Aorta (tissue), 5 donors: ENCODE results near the gene TIMM44. TPM values are rescaled to one million over a fixed set of nuclear protein-coding genes. Genes with fewer than 3 reads are reported as not detected.

Source experiments
- ATAC-seq: fragments of 200-7000 bp; cut with Tn5 transposase; one replicate; pipeline ENCODE4 v1.9.1; 2022; ENCODE audit warnings: moderate library complexity; ENCODE audit not compliant: low FRiP score
- DNase-seq, 2 donors: peaks; one replicate each; pipeline ENCODE4 v3.0.0-alpha.2; 2020
- H3K27ac ChIP-seq, 2 donors: one replicate each; pipeline ENCODE4 v1.5.1; 2013; ENCODE audit warnings: low read length in 2 of 2, mild to moderate bottlenecking in 2 of 2, moderate library complexity in 2 of 2, control low read depth in 1 of 2, inconsistent platforms in 1 of 2, low read depth in 1 of 2
- H3K27me3 ChIP-seq, 2 donors: one replicate each; pipeline ENCODE4 v1.6.1; 2013; ENCODE audit warnings: control low read depth in 1 of 2, low read length in 1 of 2, mild to moderate bottlenecking in 1 of 2, moderate library complexity in 1 of 2; ENCODE audit not compliant: insufficient read depth in 2 of 2, control insufficient read depth in 1 of 2
- H3K36me3 ChIP-seq, 2 donors: one replicate each; pipeline ENCODE4 v1.6.1; 2013; ENCODE audit warnings: control low read depth in 1 of 2, low read length in 1 of 2, mild to moderate bottlenecking in 1 of 2; ENCODE audit not compliant: insufficient read depth in 2 of 2, control insufficient read depth in 1 of 2
- H3K4me1 ChIP-seq, 2 donors: one replicate each; pipeline ENCODE4 v1.6.1; 2013; ENCODE audit warnings: low read length in 2 of 2, control low read depth in 1 of 2, mild to moderate bottlenecking in 1 of 2, moderate library complexity in 1 of 2; ENCODE audit not compliant: insufficient read depth in 2 of 2, control insufficient read depth in 1 of 2
- H3K4me3 ChIP-seq, 2 donors: one replicate each; pipeline ENCODE4 v1.5.1; 2013; ENCODE audit warnings: low read length in 2 of 2, control low read depth in 1 of 2, mild to moderate bottlenecking in 1 of 2
- H3K9me3 ChIP-seq: one replicate; pipeline ENCODE4 v1.6.1; 2013; ENCODE audit warnings: mild to moderate bottlenecking, low read length; ENCODE audit not compliant: control insufficient read depth
- WGBS, 2 donors: extraction: QIAGEN DNeasy Blood & Tissue Kit; methylation state at CpG; one replicate each; pipeline ENCODE4 v1.1.7; 2013; 5-methylcytosine and 5-hydroxymethylcytosine counted together
- intact Hi-C, 2 donors: fragments of 100-400 bp; cut with DNase I; formaldehyde crosslinking; loops; one replicate each; pipeline versions ENCODE4 v1.14.2 to v1.15.0; 2022
- polyA plus RNA-seq, 2 donors: library from polyadenylated mRNA; stranded (reverse); fragments of 200-250 nt; gene quantifications; one replicate each; pipeline ENCODE4 v1.2.3, GENCODE V29; 2013
- total RNA-seq, 2 donors: library from RNA; stranded (reverse); fragmentation: NEBNext Ultra II Directional; extraction: Animal tissue kit (Norgen Biotek cat#: 25700); gene quantifications; one replicate each; pipeline ENCODE4 v1.2.1, GENCODE V29; 2021
- donor health status: healthy with polysubstance abuse.
- donor health status: Bipolar disorder and iron deficiency.
- donor health status: DM: no; HTN: no; CAD: no.
- donor health status: DM: no; HTN: no; CAD: no.
- donor health status: DM: yes; HTN: yes; CAD: no.

Gene TIMM44
- total and polyA plus RNA-seq, 4 donors, result 26.4 to 126 (median 49.0) TPM

DNA sequence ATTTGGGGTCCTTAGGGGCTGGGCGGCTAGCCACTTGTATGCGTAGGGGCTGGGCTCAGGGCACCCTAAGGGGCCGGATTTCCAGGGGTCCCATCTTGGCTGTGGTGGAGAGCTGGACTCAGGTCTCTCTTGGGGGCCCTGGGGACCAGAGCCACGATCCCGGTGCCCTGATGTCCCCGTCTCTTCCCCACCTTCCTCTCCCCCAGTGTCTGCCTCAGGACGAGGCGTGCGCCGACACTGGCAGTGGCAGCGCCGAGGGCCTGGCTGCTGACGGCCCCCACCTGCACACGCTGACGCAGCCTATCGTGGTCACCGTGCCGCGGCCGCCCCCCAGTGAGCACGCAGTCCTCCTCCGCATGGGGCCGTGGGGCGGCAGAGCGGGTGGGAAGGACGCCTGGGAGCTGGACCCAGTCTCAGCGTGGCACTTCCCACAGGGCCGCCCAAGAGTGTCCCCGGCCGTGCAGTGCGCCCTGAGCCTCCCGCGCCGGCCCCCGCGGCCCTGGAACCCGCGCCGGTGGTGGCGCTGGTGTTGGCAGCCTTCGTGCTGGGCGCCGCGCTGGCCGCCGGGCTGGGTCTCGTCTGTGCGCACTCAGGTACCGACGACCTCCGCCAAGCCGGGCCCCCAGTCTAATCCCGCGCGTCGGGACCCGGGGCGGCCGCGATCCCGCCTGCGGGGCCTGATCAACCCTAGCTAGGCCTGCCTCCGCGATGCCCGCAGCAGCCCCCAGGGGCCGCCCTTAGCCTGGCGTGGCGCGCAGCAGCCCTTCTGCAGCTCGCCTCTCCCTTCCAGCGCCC lies 26.0 kb downstream of the TIMM44 start:
- no peaks in the 10 kb centered on the region for H3K27me3 ChIP-seq
- intact Hi-C loops, result no loop called here
- DNase-seq (peak; percentile 66 to 85), ATAC-seq (no peak)
- 1% methylated on average over 51 to 71 of the region's 71 CpGs for WGBS, 2 donors
- no peak overlapping the region for H3K4me3 ChIP-seq
- H3K27ac ChIP-seq, result no peak overlapping the region
- no peaks in the 10 kb centered on the region for H3K9me3 ChIP-seq
- no peaks in the 10 kb centered on the region for H3K36me3 ChIP-seq
- no peaks in the 10 kb centered on the region for H3K4me1 ChIP-seq

DNA sequence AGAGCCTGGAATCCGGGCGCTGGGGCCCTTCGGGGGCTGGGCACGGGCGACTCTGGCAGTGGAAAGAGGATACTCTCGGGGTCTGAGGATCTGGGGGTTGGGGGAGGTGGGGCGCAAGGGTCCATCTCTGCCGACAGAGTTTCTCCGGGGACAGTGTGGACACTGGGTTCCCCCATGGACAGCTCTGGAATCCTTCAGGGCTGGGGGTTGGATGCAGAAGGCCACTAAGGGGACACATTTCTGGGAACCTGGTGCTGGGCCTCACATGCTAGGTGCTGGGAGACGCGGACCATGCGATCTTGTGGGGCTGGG lies 26.6 kb downstream of the TIMM44 start:
- no peaks in the 10 kb centered on the region for H3K9me3 ChIP-seq
- intact Hi-C loops, result no loop called here

DNA sequence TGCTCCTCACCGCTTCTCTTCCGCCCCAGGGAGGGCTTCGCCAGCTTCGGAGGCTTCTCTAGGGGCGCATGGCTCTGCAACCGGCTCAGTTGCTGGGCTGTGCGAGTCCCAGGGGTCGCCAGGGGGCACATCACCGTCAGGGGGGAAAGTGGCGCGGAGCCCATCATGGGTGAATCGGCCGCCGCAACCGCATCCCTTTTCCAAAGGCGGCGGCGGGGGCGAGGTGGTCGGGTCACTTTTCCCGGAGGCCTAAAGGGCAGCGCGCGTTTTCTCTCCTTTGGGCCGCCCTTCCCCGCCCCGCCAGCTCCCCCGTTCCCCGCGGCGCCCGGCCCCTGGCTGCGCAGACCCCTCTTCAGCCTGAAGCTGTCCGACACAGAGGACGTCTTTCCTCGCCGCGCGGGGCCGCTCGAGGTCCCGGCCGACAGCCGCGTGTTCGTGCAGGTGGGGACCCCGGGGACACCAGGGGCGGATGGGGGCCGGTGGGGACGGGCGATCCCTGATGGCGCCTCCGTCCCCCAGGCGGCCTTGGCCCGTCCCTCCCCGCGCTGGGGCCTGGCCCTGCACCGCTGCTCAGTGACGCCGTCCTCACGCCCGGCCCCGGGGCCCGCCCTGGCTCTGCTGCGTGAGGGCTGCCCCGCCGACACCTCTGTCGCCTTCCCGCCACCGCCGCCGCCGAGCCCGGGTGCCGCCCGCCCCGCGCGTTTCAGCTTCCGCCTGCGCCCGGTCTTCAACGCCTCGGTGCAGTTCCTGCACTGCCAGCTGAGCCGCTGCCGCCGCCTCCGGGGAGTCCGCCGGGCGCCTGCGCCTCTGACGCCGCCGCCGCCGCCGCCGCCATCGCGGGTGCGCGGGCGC lies 27.1 kb downstream of the TIMM44 start:
- WGBS, 2 donors, result 1% methylated on average over 72 to 104 of the region's 104 CpGs
- Histone ChIP-seq H3K27ac (no peak overlapping the region), H3K9me3 (no peaks in the 10 kb centered on the region), H3K27me3 (no peaks in the 10 kb centered on the region), H3K4me1 (no peaks in the 10 kb centered on the region), H3K36me3 (peaks cover 0 to 2% of the 10 kb centered on the region in 2 donors), H3K4me3 (no peak overlapping the region)
- intact Hi-C loops, result no loop called here
- DNase-seq, result peak; percentile 53 to 82
- no peak for ATAC-seq

More for the DNA sequence above, 26.6 kb downstream of the TIMM44 start:
- Histone ChIP-seq H3K27ac (no peak overlapping the region), H3K27me3 (no peaks in the 10 kb centered on the region), H3K36me3 (no peaks in the 10 kb centered on the region), H3K4me3 (no peak overlapping the region), H3K4me1 (no peaks in the 10 kb centered on the region)
- WGBS, 2 donors, result 7 to 12% methylated on average over 12 of the region's 12 CpGs
- ATAC-seq (no peak), DNase-seq (peak in 1 of 2 donors; percentile 45)

DNA sequence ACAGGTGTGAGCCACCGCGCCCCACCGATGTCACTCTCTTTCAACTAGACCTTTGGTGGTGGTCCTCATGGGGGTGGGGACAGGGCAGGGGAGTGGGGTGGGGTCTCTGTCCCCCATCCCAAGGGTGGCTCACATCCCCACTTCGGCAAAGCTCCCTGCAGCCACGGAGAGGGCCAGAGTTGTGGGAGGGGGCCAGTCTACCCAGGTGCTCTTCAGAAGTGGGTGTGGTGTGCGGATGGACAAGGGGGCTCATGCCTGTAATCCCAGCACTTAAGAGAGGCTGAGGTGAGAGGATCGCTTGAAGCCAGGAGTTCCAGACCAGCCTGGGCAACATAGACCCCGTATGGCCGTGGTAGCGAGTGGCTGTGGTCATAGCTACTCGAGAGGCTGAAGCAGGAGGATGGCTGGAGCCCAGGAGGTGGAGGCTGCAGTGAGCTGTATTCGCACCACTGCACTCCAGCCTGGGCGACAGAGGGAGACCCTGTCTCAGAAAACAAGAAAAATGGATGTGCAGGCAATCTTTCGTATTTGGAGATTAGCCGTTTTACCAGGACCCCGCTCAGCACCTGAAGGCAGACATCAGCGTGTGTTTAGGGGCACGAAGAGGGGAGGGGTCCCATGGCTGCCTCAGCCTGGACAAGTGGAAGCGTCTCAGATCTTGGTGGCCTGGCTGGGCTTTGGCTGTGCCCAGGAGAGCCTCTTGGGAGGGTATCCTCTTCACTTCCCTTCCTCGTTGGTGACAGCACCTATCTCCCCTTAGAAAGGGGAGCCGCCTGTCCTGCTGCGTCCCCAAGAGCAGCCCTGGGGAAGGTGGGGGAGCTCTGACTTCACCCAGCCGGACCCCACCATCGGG lies 28.0 kb downstream of the TIMM44 start:
- no peaks in the 10 kb centered on the region for H3K27me3 ChIP-seq
- intact Hi-C loops, result no loop called here
- no peak overlapping the region for H3K4me3 ChIP-seq
- H3K27ac ChIP-seq, result no peak overlapping the region
- ATAC-seq (no peak), DNase-seq (peak in 1 of 2 donors; percentile 46)
- H3K36me3 ChIP-seq, result peaks cover 0 to 9% of the 10 kb centered on the region in 2 donors
- H3K4me1 ChIP-seq, result no peaks in the 10 kb centered on the region
- no peaks in the 10 kb centered on the region for H3K9me3 ChIP-seq
- WGBS, 2 donors, result 45 to 46% methylated on average over 24 of the region's 24 CpGs

DNA sequence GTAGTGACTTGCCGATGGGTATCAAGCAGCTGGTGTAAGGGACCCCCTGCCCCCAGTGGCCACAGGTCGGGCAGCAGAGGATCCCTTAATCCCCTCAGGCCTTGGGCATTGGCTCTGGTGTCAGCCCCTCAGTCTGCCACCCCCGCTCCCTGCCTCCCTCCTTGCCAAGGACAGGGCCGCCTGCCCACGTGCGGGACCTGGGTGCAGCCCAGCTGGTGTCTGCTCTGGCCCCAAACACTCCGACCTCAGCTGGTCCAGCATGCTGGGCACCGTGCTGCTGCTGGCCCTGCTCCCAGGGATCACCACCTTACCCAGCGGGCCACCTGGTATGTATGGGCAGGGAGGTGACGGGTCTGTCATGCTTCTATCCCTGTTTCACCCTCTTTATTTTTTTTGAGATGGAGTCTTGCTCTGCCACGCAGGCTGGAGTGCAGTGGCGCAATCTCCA lies 28.8 kb downstream of the TIMM44 start, which contains the start of gene TGFBR3L:
Gene TGFBR3L (plus strand): TSS at position 233 of the 448 bp plus-strand sequence.
- Histone ChIP-seq H3K27me3 (no peaks in the 10 kb centered on the region), H3K36me3 (peaks cover 0 to 12% of the 10 kb centered on the region in 2 donors), H3K4me1 (no peaks in the 10 kb centered on the region), H3K4me3 (no peak within 1 kb of the TSS), H3K9me3 (no peaks in the 10 kb centered on the region), H3K27ac (no peak within 1 kb of the TSS)
- intact Hi-C loops, result no loop called here
- WGBS, 2 donors, result 37 to 46% methylated on average over 11 to 12 of the region's 12 CpGs
- DNase-seq (peak in 1 of 2 donors; percentile 48), ATAC-seq (no peak)

DNA sequence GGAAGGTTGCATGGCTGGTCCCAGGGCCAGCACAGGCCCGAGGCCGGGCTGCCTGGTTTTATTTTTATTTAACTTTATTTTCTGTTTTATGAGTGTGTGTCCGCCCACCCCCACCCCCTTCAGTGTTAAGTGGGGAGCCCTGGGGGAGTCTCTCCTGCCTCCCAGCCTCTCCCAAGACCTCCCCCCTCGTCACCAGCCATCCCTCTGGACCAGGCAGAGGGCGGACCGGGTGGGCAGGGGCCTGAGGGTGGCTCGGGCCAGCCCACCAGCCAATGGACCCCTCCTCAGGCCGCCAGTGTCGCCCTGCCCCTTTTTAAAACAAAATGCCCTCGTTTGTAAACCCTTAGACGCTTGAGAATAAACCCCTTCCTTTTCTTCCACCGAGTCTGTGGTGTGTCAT lies 29.4 kb downstream of the TIMM44 start:
- Histone ChIP-seq H3K4me1 (no peaks in the 10 kb centered on the region), H3K9me3 (no peaks in the 10 kb centered on the region), H3K4me3 (no peak overlapping the region), H3K27ac (no peak overlapping the region), H3K27me3 (no peaks in the 10 kb centered on the region), H3K36me3 (peaks cover 0 to 12% of the 10 kb centered on the region in 2 donors)
- no peak for ATAC-seq
- DNase-seq, result no peak
- intact Hi-C loops, result no loop called here
- 57 to 58% methylated on average over 12 of the region's 12 CpGs for WGBS, 2 donors

DNA sequence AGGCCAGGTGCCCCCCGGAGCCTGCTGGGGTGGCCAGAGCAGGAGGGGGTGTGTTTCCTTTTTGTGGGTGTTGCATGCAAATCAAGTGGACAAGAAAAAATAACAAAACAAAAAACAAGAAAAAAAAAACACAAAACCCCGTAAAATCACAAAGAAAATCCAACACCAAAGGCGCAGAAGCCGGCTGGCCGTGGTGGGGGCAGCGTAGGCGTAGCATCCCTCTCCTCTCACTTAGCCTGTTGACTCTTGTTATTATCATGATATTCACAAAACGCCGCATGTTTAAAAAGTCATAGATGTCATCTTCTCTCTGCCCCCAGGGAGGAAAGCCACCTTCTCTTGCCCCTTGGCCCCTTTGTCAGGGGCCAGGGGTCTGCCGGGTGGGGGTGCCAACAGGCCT lies 29.8 kb downstream of the TIMM44 start:
- Histone ChIP-seq H3K9me3 (no peaks in the 10 kb centered on the region), H3K4me1 (no peaks in the 10 kb centered on the region), H3K27me3 (no peaks in the 10 kb centered on the region), H3K36me3 (peaks cover 0 to 12% of the 10 kb centered on the region in 2 donors), H3K27ac (no peak overlapping the region), H3K4me3 (no peak overlapping the region)
- ATAC-seq, result no peak
- intact Hi-C loops, result no loop called here
- DNase-seq, result no peak
- WGBS, 2 donors, result 90 to 94% methylated on average over 10 of the region's 10 CpGs
